GM23248 (cell line): ENCODE measurements around the gene FBF1. TPM values are rescaled to one million over a fixed set of nuclear protein-coding genes. Genes with fewer than 3 reads are reported as not detected.

Source experiments
- DNase-seq: peaks from one replicate; pipeline ENCODE4 v3.0.0-alpha.2; 2015
- H2AFZ ChIP-seq: fragments of 200-600 bp; sonication (generic); 2 replicates; pipeline ENCODE4 v1.6.1; 2016; ENCODE audit warnings: antibody characterized with exemption
- H3F3A ChIP-seq: fragments of 200-600 bp; sonication (generic); 2 replicates; pipeline ENCODE4 v1.6.1; 2016; ENCODE audit warnings: mild to moderate bottlenecking, antibody characterized with exemption, mixed run types; ENCODE audit not compliant: insufficient read depth
- H3K27ac ChIP-seq: fragments of 200-600 bp; sonication (generic); 2 replicates; pipeline ENCODE4 v1.5.1; 2016; ENCODE audit warnings: mild to moderate bottlenecking
- H3K27me3 ChIP-seq: fragments of 200-600 bp; sonication (generic); replicated peaks from 2 replicates; pipeline ENCODE4 v1.6.1; 2016; ENCODE audit warnings: mild to moderate bottlenecking; ENCODE audit not compliant: insufficient read depth
- H3K36me3 ChIP-seq: fragments of 200-600 bp; sonication (generic); 2 replicates; pipeline ENCODE4 v1.6.1; 2016; ENCODE audit warnings: low read depth, mild to moderate bottlenecking
- H3K4me1 ChIP-seq: fragments of 200-600 bp; sonication (generic); 2 replicates; pipeline ENCODE4 v1.6.1; 2016; ENCODE audit warnings: mild to moderate bottlenecking; ENCODE audit not compliant: insufficient read depth
- H3K4me2 ChIP-seq: fragments of 200-600 bp; sonication (generic); one replicate; pipeline ENCODE4 v1.6.1; 2016; ENCODE audit warnings: mild to moderate bottlenecking; ENCODE audit not compliant: unreplicated experiment
- H3K4me3 ChIP-seq: fragments of 200-600 bp; sonication (generic); 2 replicates; pipeline ENCODE4 v1.5.1; 2016; ENCODE audit warnings: mild to moderate bottlenecking
- H3K79me2 ChIP-seq: fragments of 200-600 bp; sonication (generic); 2 replicates; pipeline ENCODE4 v1.6.1; 2016; ENCODE audit warnings: mild to moderate bottlenecking; ENCODE audit not compliant: insufficient read depth
- H3K9ac ChIP-seq: fragments of 200-600 bp; sonication (generic); 2 replicates; pipeline ENCODE4 v1.6.1; 2016; ENCODE audit warnings: mild to moderate bottlenecking
- H3K9me2 ChIP-seq: fragments of 200-600 bp; sonication (generic); 2 replicates; pipeline ENCODE4 v1.6.1; 2016; ENCODE audit warnings: mixed run types, mild to moderate bottlenecking, moderate library complexity; ENCODE audit not compliant: insufficient read depth
- H3K9me3 ChIP-seq: fragments of 200-600 bp; sonication (generic); one replicate; pipeline ENCODE4 v1.6.1; 2017; ENCODE audit warnings: low read depth
- H4K20me1 ChIP-seq: fragments of 200-600 bp; sonication (generic); 2 replicates; pipeline ENCODE4 v1.6.0; 2016; ENCODE audit not compliant: insufficient read depth
- EZH2 ChIP-seq: fragments of 200-600 bp; sonication (generic); IDR thresholded peaks from 2 replicates; pipeline ENCODE4 v1.6.1; 2018; ENCODE audit warnings: antibody characterized with exemption, mild to moderate bottlenecking; ENCODE audit not compliant: insufficient read depth, poor library complexity, severe bottlenecking
- EZH2phosphoT487 ChIP-seq: fragments of 200-600 bp; sonication (generic); IDR thresholded peaks from 2 replicates; pipeline ENCODE4 v1.6.1; 2018; ENCODE audit warnings: antibody characterized with exemption, moderate library complexity, mild to moderate bottlenecking, low read depth; ENCODE audit not compliant: insufficient read depth
- WGBS, 2 experiments: methylation state at CpG; one replicate each; pipeline ENCODE4 v1.1.6; 2015 to 2017; ENCODE audit warnings: low lambda C conversion rate in 2 of 2, low coverage in 1 of 2; ENCODE audit errors: missing lambda C conversion rate in 2 of 2; 5-methylcytosine and 5-hydroxymethylcytosine counted together
- in situ Hi-C: fragments of 300-500 bp; cut with MboI; formaldehyde crosslinking; loops from 2 replicates; pipeline ENCODE4 v1.15.0; 2020
- polyA plus RNA-seq: library from polyadenylated mRNA; unstranded; fragments of >200 nt; fragmentation: Nextera tagmentation; extraction: Ambion mirVana; gene quantifications from 2 replicates; pipeline ENCODE4 v1.2.1, GENCODE V29; 2016
- total RNA-seq: library from RNA; depleted of rRNA; stranded (reverse); fragments of >200 nt; shearing (Covaris generic); gene quantifications from 2 replicates; pipeline ENCODE4 v1.2.3, GENCODE V29; 2014

Gene FBF1
- total and polyA plus RNA-seq, 2 experiments from 2014 or later = 4.3 to 8.3 TPM

DNA sequence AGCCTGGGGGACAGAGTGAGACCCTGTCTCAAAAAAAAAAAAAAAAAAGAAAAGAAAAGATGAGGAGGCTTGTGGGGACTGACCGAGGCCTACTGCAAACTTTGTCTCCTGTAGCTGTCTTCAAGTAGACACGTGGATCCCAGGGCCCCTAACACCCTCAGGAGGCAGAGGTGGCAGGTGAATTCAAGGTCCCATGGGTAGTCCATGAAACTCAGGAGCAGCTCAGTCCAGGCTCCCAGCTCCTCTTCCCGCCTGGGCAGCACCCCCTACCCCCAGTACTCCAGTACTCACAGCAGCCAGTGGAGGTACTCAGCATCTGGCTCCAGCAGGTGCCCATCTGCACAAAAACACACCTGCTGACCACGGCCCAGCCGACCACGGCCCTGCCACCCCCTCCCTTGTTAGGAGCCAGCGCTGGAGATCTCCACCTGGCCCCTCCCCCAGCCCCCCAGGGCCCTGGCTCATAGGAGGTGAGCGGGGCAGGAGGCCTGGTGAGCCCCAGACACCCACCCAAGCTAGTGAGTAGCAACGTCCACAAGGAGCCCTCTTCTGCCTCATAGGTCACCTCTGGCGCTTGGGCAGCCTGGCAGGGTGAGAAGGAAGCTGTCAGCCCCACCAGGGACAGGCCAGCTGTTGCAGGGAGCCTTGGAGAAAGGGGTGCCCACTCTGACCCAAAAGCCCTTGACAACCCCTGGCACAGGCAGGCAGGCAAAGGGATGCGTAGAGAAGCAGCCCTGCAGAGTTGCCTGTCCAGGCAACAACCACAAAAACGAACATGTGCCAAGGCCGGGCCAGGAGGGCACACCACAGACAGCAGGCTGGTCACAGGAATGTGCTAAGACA lies 39.9 kb downstream of the FBF1 start:
- Histone ChIP-seq H3K36me3 (no peaks in the 10 kb centered on the region; the same call in 1 of the 2 replicates), H3K4me2 (no peak overlapping the region), H3K4me1 (peaks cover 7% of the 10 kb centered on the region; the same call in 1 of the 2 replicates), H3K27me3 (no peaks in the 10 kb centered on the region), H4K20me1 (no peaks in the 10 kb centered on the region), H3K9me3 (no peaks in the 10 kb centered on the region), H2AFZ (no peak overlapping the region), H3K79me2 (peaks cover 16% of the 10 kb centered on the region), H3K9me2 (no peaks in the 10 kb centered on the region), H3K9ac (no peak overlapping the region), H3K27ac (no peak overlapping the region), H3F3A (peaks cover 20% of the 10 kb centered on the region; the same call in 1 of the 2 replicates), H3K4me3 (no peak overlapping the region)
- DNase-seq = no peak
- no peak for TF ChIP-seq EZH2
- TF ChIP-seq EZH2phosphoT487 = no peak
- in situ Hi-C loops = loop anchor here (25.0 kb wide), 1 partner anchor 386 kb away; no protein-coding TSS in a partner anchor
- 85 to 90% methylated on average over 13 of the region's 13 CpGs for WGBS, 2 experiments

- no peak overlapping the region for H3K27ac ChIP-seq
- 87% methylated on average over 22 to 23 of the region's 23 CpGs for WGBS, 2 experiments
- no peak for DNase-seq
- H3K9me3 ChIP-seq = no peaks in the 10 kb centered on the region
- H3F3A ChIP-seq = peaks cover 20% of the 10 kb centered on the region; the same call in 1 of the 2 replicates
- no peaks in the 10 kb centered on the region for H3K9me2 ChIP-seq
- H3K4me2 ChIP-seq = no peak overlapping the region
- H4K20me1 ChIP-seq = no peaks in the 10 kb centered on the region
- no peaks in the 10 kb centered on the region for H3K27me3 ChIP-seq
- H3K36me3 ChIP-seq = no peaks in the 10 kb centered on the region; the same call in 1 of the 2 replicates
- no peak overlapping the region for H3K4me3 ChIP-seq
- H3K4me1 ChIP-seq = peaks cover 14% of the 10 kb centered on the region
- no peak overlapping the region for H3K9ac ChIP-seq
- H3K79me2 ChIP-seq = peaks cover 26% of the 10 kb centered on the region
- no peak overlapping the region for H2AFZ ChIP-seq
- no peak for TF ChIP-seq EZH2phosphoT487
- TF ChIP-seq EZH2 = no peak
- in situ Hi-C loops = loop anchor here (25.0 kb wide), 1 partner anchor 387 kb away; no protein-coding TSS in a partner anchor
These were observed 40.9 kb downstream of the FBF1 start for GRCh38 chr17:75899767-75900468.

- H3K27ac ChIP-seq = no peak overlapping the region
- no peaks in the 10 kb centered on the region for H4K20me1 ChIP-seq
- no peak overlapping the region for H3K4me3 ChIP-seq
- TF ChIP-seq EZH2 = no peak
- no peak for TF ChIP-seq EZH2phosphoT487
- peaks cover 20% of the 10 kb centered on the region; the same call in 1 of the 2 replicates for H3F3A ChIP-seq
- H2AFZ ChIP-seq = no peak overlapping the region
- H3K4me2 ChIP-seq = no peak overlapping the region
- no peaks in the 10 kb centered on the region for H3K27me3 ChIP-seq
- no peaks in the 10 kb centered on the region for H3K9me3 ChIP-seq
- H3K4me1 ChIP-seq = peaks cover 14% of the 10 kb centered on the region
- in situ Hi-C loops = no loop called here
- H3K9ac ChIP-seq = no peak overlapping the region
- H3K9me2 ChIP-seq = no peaks in the 10 kb centered on the region
- no peak for DNase-seq
- WGBS, 2 experiments = 95 to 98% methylated on average over 11 to 13 of the region's 13 CpGs
- H3K79me2 ChIP-seq = peaks cover 32% of the 10 kb centered on the region
- no peaks in the 10 kb centered on the region; the same call in 1 of the 2 replicates for H3K36me3 ChIP-seq
These were observed 41.5 kb downstream of the FBF1 start for GRCh38 chr17:75899353-75899752.

DNA sequence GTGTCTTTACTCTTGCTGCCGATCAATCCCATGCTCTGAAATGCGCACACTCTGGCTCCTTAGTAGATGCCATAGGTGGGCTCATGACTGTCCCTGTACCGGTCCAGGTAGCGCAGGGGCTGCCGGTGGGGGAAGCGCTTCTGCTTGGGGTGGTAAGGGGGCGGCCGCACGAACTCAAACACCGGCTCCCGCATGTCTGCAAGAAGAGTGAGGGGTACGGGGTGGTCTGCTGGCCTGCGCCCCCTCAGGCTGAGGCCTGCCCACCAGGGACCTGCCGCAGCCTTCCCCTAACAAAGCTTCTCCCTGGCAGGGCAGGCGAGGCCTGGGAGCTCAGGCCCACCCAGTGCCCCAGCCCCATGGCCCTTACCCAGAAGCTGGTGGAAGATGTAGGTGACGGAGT lies 42.1 kb downstream of the FBF1 start:
- Histone ChIP-seq H3K4me1 (peaks cover 13% of the 10 kb centered on the region), H3K9ac (no peak overlapping the region), H4K20me1 (no peaks in the 10 kb centered on the region), H3K4me2 (no peak overlapping the region), H3K79me2 (peaks cover 29% of the 10 kb centered on the region), H3K27ac (no peak overlapping the region), H3K36me3 (no peaks in the 10 kb centered on the region; the same call in 1 of the 2 replicates), H3K9me2 (no peaks in the 10 kb centered on the region), H3F3A (peaks cover 15% of the 10 kb centered on the region; the same call in 1 of the 2 replicates), H3K9me3 (no peaks in the 10 kb centered on the region), H2AFZ (no peak overlapping the region), H3K27me3 (no peaks in the 10 kb centered on the region), H3K4me3 (no peak overlapping the region)
- 93 to 95% methylated on average over 13 to 16 of the region's 16 CpGs for whole genome bisulfite sequencing, 2 experiments
- TF ChIP-seq EZH2 (no peak), EZH2phosphoT487 (no peak)
- no peak for DNase-seq
- in situ Hi-C loops = no loop called here
